CD1c-positive myeloid dendritic cell (primary cell): ENCODE measurements around the gene COPZ2.
"Not testable (repeated sequence)": the region's sequence is repeated elsewhere in the genome, so short reads cannot be mapped to it uniquely, and the experiment has no call there.

Source experiments
- DNase-seq: peaks from one replicate; pipeline ENCODE4 v3.0.0-alpha.2; 2016; ENCODE audit errors: extremely low spot score

The COPZ2 gene

GRCh38 chr17:48028736-48029135 is 8.9 kb downstream of the COPZ2 start:
- DNase-seq = no peak

- DNase-seq = no peak
Measured at GRCh38 chr17:48027322-48027981, 10.1 kb downstream of the COPZ2 start.

GRCh38 chr17:48026502-48027321 is 10.9 kb downstream of the COPZ2 start:
- DNase-seq = peak; percentile 78

- DNase-seq = no peak
Measured at GRCh38 chr17:48025904-48026501, 11.6 kb downstream of the COPZ2 start.

- peak; percentile 99 for DNase-seq
Measured at GRCh38 chr17:48025040-48025903, 12.3 kb downstream of the COPZ2 start.

- peak; percentile 56 for DNase-seq
Measured at GRCh38 chr17:48024149-48025039, 13.2 kb downstream of the COPZ2 start.

GRCh38 chr17:48023400-48024148 is 14.0 kb downstream of the COPZ2 start:
- peak; percentile 75 for DNase-seq

- no peak for DNase-seq
Measured at GRCh38 chr17:48022901-48023300, 14.7 kb downstream of the COPZ2 start.

- peak; percentile 26 for DNase-seq
Measured at GRCh38 chr17:48021934-48022333, 15.7 kb downstream of the COPZ2 start.

- DNase-seq = not testable (repeated sequence)
Measured at GRCh38 chr17:48017817-48018158, 19.8 kb downstream of the COPZ2 start.

- no peak for DNase-seq
Measured at GRCh38 chr17:48016112-48016511, 21.5 kb downstream of the COPZ2 start.

- DNase-seq = no peak
Measured at GRCh38 chr17:48014595-48015111, 22.9 kb downstream of the COPZ2 start.

- DNase-seq = no peak
Measured at GRCh38 chr17:48013876-48014594, 23.6 kb downstream of the COPZ2 start.

GRCh38 chr17:48012654-48013053 is 24.9 kb downstream of the COPZ2 start:
- no peak for DNase-seq

- DNase-seq = peak; percentile 70
Measured at GRCh38 chr17:48012151-48012520, 25.5 kb downstream of the COPZ2 start.

- DNase-seq = peak; percentile 17
Measured at GRCh38 chr17:48011405-48012150, 26.0 kb downstream of the COPZ2 start.

- no peak for DNase-seq
Measured at GRCh38 chr17:48010193-48010592, 27.4 kb downstream of the COPZ2 start.

GRCh38 chr17:48006936-48007709 is 30.5 kb downstream of the COPZ2 start:
- peak; percentile 22 for DNase-seq
